Activated CD4-positive, alpha-beta memory T cell treated with anti-CD3 and anti-CD28 coated beads for 36 hours (primary cell): ENCODE measurements around the gene MBNL1. TPM values are rescaled to one million over a fixed set of nuclear protein-coding genes. Genes with fewer than 3 reads are reported as not detected.

Experiments
- CTCF ChIA-PET: fragments of 350-600 bp; sonication (Branson Sonifier 250); formaldehyde crosslinking; loops from one replicate; lab custom pipeline; 2021; ENCODE audit warnings: antibody characterized with exemption, inconsistent platforms; lab: Charles Lee
- POLR2A ChIA-PET: fragments of 350-600 bp; sonication (Branson Sonifier 250); formaldehyde crosslinking; loops from one replicate; lab custom pipeline; 2021; ENCODE audit warnings: antibody characterized with exemption; lab: Charles Lee
- DNase-seq: peaks from one replicate; pipeline ENCODE4 v3.0.0-alpha.2; 2020
- H3K27ac Mint-ChIP-seq: one replicate; pipeline ENCODE4 v1.8.0; 2021; ENCODE audit warnings: mixed read lengths
- H3K27me3 Mint-ChIP-seq: one replicate; pipeline ENCODE4 v1.8.0; 2021; ENCODE audit warnings: mixed read lengths
- H3K36me3 Mint-ChIP-seq: one replicate; pipeline ENCODE4 v1.8.0; 2021; ENCODE audit warnings: mixed read lengths
- H3K4me1 Mint-ChIP-seq: one replicate; pipeline ENCODE4 v1.8.0; 2021; ENCODE audit warnings: low read depth, mixed read lengths
- H3K4me3 Mint-ChIP-seq: one replicate; pipeline ENCODE4 v1.8.0; 2021; ENCODE audit warnings: mild to moderate bottlenecking, mixed read lengths
- H3K9me3 Mint-ChIP-seq: one replicate; pipeline ENCODE4 v1.8.0; 2021; ENCODE audit warnings: mixed read lengths
- intact Hi-C: fragments of 100-400 bp; cut with micrococcal nuclease; formaldehyde crosslinking; loops from one replicate; pipeline ENCODE4 v1.15.1; 2023
- total RNA-seq, 2 experiments: library from RNA; stranded (reverse); gene quantifications; one replicate each; pipeline ENCODE4 v1.2.3, GENCODE V29; 2021

MBNL1 gene
- total RNA-seq, 2 experiments from 2014 or later: 290 to 302 TPM

GRCh38 chr3:152461460-152461859, 192.7 kb downstream of the MBNL1 start:
- CTCF ChIA-PET: interaction anchor here (1.0 to 1.7 kb wide), 3 partner anchors 11 to 278 kb away, joined by 3 to 6 read pairs (median 4); no protein-coding TSS in a partner anchor
- no peaks in the 10 kb centered on the region for H3K27me3 Mint-ChIP-seq
- H3K27ac Mint-ChIP-seq: peak overlapping the region; percentile 71
- DNase-seq: no peak
- intact Hi-C loops: no loop called here
- peaks cover 34% of the 10 kb centered on the region for H3K36me3 Mint-ChIP-seq
- H3K4me1 Mint-ChIP-seq: peaks cover 24% of the 10 kb centered on the region
- POLR2A ChIA-PET: no interaction called here
- H3K4me3 Mint-ChIP-seq: no peak overlapping the region
- no peaks in the 10 kb centered on the region for H3K9me3 Mint-ChIP-seq

GRCh38 chr3:152466784-152467183, 198.1 kb downstream of the MBNL1 start:
- POLR2A ChIA-PET: no interaction called here
- no peak overlapping the region for H3K4me3 Mint-ChIP-seq
- intact Hi-C loops: no loop called here

DNA sequence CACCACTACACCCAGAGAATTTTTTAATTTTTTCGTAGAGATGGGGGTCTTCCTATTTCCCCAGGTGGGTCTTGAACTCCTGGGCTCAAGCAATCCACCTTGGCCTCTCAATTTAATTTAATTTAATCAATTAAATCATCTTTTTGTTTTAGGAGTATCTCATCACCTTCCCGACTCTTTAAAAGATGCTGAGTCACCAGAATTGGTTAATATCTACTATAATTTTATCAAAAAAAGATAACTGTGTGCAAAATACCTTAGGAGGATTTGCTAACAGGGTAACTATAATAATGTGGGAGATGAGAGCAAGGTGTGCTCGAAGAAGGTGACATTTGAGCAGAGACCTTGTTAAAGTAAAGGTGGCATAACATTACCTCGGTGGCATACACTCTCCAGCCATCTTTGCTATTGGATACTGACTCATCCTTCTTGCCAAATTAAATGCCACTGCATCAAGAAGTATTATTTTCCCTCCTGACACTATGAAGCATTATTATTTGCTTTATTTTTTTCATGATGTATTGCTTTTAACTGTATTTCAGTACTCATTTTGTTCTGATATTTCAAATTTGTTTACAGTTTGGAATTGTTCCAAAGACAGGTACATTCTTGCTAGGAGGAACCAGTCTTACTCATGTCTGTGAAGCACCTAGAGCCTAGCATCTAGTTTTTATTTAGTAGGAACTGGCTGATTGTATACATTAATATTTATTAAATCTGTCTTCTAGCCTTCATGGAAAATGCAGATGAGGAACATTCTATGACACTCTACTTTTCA, 200.7 kb downstream of the MBNL1 start:
- ChIA-PET CTCF (no interaction called here), POLR2A (no interaction called here)
- Mint-ChIP-seq H3K4me1 (peaks cover 16% of the 10 kb centered on the region), H3K36me3 (peaks cover 7% of the 10 kb centered on the region), H3K4me3 (no peak overlapping the region), H3K27ac (no peak overlapping the region), H3K27me3 (no peaks in the 10 kb centered on the region), H3K9me3 (no peaks in the 10 kb centered on the region)
- intact Hi-C loops: no loop called here
- no peak for DNase-seq

More at GRCh38 chr3:152466784-152467183, 198.1 kb downstream of the MBNL1 start:
- no peak for DNase-seq
- Mint-ChIP-seq H3K27me3 (no peaks in the 10 kb centered on the region), H3K27ac (peak overlapping the region; percentile 45), H3K4me1 (peaks cover 8% of the 10 kb centered on the region), H3K36me3 (peaks cover 17% of the 10 kb centered on the region), H3K9me3 (no peaks in the 10 kb centered on the region)
- CTCF ChIA-PET: interaction anchor here (0.8 to 1.6 kb wide), 7 partner anchors 9 to 428 kb away, joined by 3 to 6 read pairs (median 4); no protein-coding TSS in a partner anchor

- Mint-ChIP-seq H3K27ac (no peak overlapping the region), H3K4me1 (peaks cover 16% of the 10 kb centered on the region), H3K36me3 (peaks cover 4% of the 10 kb centered on the region), H3K4me3 (no peak overlapping the region), H3K27me3 (no peaks in the 10 kb centered on the region), H3K9me3 (no peaks in the 10 kb centered on the region)
- ChIA-PET CTCF (no interaction called here), POLR2A (no interaction called here)
- DNase-seq: no peak
- intact Hi-C loops: no loop called here
These were observed 201.4 kb downstream of the MBNL1 start for GRCh38 chr3:152470095-152470494.

DNA sequence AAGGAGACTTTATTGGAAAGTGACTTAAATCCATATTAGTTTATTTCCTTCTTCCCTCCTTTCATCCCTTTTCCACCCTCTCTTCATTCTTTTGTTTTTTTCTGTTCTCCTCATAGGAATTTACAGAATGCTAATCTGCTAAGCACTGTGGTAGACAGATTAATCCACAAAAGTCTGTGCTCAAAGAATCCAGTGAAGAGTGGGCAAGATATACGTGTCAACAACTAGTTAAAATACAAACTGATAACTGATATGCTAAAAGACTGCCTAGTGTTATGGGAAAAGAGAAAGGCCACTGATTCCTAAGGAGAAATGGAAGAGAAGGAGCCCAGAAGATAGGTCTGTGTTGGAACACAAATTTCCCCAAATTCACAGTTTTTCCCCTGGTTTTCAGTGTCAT, 202.2 kb downstream of the MBNL1 start:
- Mint-ChIP-seq H3K9me3 (no peaks in the 10 kb centered on the region), H3K27ac (peak overlapping the region; percentile 38), H3K36me3 (peaks cover 4% of the 10 kb centered on the region), H3K4me1 (peaks cover 16% of the 10 kb centered on the region), H3K27me3 (no peaks in the 10 kb centered on the region), H3K4me3 (no peak overlapping the region)
- no peak for DNase-seq
- ChIA-PET CTCF (no interaction called here), POLR2A (no interaction called here)
- intact Hi-C loops: no loop called here

DNA sequence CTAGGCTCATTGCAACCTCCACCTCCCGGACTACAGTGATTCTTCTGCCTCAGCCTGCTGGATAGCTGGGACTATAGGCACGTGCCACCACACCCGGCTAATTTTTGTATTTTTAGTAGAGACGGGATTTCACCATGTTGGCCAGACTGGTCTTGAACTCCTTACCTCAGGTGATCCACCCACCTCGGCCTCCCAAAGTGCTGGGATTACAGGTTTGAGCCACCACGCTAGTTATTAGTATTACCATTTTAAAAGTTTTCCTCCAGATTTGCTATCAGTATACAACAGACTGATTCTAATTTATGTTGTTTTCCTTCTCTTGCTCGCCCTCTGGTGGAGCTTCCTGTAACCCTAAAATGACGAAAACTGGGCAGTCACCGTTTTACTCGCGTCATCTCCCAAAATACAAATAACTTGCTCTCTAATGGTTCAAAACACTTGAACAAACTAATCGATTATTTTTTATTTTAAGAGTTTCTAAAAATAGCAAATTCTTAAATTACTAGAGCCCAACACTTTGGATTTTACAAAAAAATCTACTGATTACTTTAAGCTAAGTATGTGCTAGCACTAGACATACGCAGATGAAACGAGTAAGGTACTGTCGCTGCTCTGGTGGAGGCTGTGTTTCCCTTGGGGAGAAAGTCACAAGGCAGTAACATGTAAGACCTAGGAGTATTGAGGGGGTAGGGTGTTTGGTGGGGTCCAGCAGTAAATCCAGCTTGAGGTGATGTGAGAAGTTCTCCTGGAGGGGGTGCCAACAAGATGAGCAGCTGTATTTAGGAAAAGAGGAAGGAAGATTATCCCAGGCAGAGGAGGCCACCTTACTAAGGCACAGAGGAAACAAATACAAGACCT, 203.3 kb downstream of the MBNL1 start:
- Mint-ChIP-seq H3K27me3 (no peaks in the 10 kb centered on the region), H3K36me3 (peaks cover under 1% of the 10 kb centered on the region), H3K27ac (peak overlapping the region; percentile 39), H3K4me3 (peak overlapping the region; percentile 39), H3K9me3 (no peaks in the 10 kb centered on the region), H3K4me1 (peaks cover 13% of the 10 kb centered on the region)
- intact Hi-C loops: loop anchor here (1.0 kb wide), 2 partner anchors 289 to 400 kb away; no protein-coding TSS in a partner anchor
- CTCF ChIA-PET: interaction anchor here (0.7 to 2.7 kb wide), 38 partner anchors 8 to 834 kb away, joined by 3 to 25 read pairs (median 4); no protein-coding TSS in a partner anchor
- DNase-seq: peak; percentile 80
- POLR2A ChIA-PET: interaction anchor here (1.2 kb wide), 1 partner anchor 14 kb away, joined by 4 read pairs; no protein-coding TSS in a partner anchor

GRCh38 chr3:152472672-152472954, 203.9 kb downstream of the MBNL1 start:
- H3K9me3 Mint-ChIP-seq: no peaks in the 10 kb centered on the region
- intact Hi-C loops: loop anchor here (1.0 kb wide), 2 partner anchors 289 to 400 kb away; no protein-coding TSS in a partner anchor
- no peaks in the 10 kb centered on the region for H3K27me3 Mint-ChIP-seq
- peaks cover 12% of the 10 kb centered on the region for H3K4me1 Mint-ChIP-seq
- H3K4me3 Mint-ChIP-seq: peak overlapping the region; percentile 39
- ChIA-PET POLR2A (interaction anchor here (1.2 kb wide), 1 partner anchor 14 kb away, joined by 4 read pairs; no protein-coding TSS in a partner anchor), CTCF (interaction anchor here (0.7 to 2.7 kb wide), 32 partner anchors 9 to 834 kb away, joined by 3 to 25 read pairs (median 4); no protein-coding TSS in a partner anchor)
- no peaks in the 10 kb centered on the region for H3K36me3 Mint-ChIP-seq
- no peak for DNase-seq
- peak overlapping the region; percentile 39 for H3K27ac Mint-ChIP-seq

DNA sequence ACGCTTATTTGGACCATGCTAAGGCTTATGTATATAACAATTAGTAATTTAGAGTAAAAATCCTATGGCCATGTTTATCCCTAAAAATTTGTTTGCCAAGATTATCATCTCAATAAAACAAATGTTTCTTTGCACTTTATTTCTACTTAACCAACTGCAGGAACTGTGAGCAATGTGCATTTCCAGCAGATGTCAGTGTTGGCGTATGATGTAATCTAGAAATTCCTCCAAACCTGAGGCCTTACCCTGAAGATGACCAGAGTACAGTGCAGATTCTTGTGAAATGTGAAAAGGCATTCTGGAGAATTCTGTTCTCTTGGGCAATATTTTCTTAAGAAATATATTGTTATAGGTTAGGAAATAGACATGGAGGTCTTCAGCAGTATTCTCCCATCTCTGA, 205.9 kb downstream of the MBNL1 start:
- H3K36me3 Mint-ChIP-seq: no peaks in the 10 kb centered on the region
- DNase-seq: peak; percentile 24
- intact Hi-C loops: loop anchor here (1.0 kb wide), 2 partner anchors 50 to 100 kb away; no protein-coding TSS in a partner anchor
- peaks cover 12% of the 10 kb centered on the region for H3K4me1 Mint-ChIP-seq
- ChIA-PET CTCF (interaction anchor here (0.6 to 1.0 kb wide), 2 partner anchors 98 to 100 kb away, joined by 3 to 6 read pairs; no protein-coding TSS in a partner anchor), POLR2A (no interaction called here)
- H3K27ac Mint-ChIP-seq: no peak overlapping the region
- no peaks in the 10 kb centered on the region for H3K9me3 Mint-ChIP-seq
- no peaks in the 10 kb centered on the region for H3K27me3 Mint-ChIP-seq
- no peak overlapping the region for H3K4me3 Mint-ChIP-seq

DNA sequence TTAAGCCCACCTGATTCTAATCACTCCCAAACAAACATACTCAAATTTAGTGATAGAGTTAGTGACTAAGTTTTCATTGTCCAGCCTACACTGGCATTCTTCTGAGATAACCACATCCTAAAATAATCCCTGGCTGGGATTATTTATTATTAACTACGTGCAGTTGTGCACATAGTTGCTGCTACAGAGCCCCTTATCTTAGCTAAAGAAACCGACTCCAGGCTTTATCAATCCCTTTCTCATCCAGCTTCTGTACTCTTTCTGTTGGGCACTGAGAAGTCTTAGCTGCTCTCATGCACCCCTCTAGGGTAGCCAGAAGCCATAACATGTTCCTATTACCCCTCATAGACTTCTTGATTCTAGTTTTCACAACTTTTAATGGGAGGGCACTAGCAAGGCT, 208.7 kb downstream of the MBNL1 start:
- Mint-ChIP-seq H3K27me3 (peaks cover 1% of the 10 kb centered on the region), H3K36me3 (peaks cover 3% of the 10 kb centered on the region), H3K27ac (no peak overlapping the region), H3K9me3 (peaks cover 11% of the 10 kb centered on the region), H3K4me1 (peaks cover 4% of the 10 kb centered on the region), H3K4me3 (no peak overlapping the region)
- DNase-seq: no peak
- CTCF ChIA-PET: interaction anchor here (1.0 to 1.8 kb wide), 2 partner anchors 97 to 451 kb away, joined by 3 to 4 read pairs; no protein-coding TSS in a partner anchor
- intact Hi-C loops: no loop called here
- POLR2A ChIA-PET: no interaction called here

DNA sequence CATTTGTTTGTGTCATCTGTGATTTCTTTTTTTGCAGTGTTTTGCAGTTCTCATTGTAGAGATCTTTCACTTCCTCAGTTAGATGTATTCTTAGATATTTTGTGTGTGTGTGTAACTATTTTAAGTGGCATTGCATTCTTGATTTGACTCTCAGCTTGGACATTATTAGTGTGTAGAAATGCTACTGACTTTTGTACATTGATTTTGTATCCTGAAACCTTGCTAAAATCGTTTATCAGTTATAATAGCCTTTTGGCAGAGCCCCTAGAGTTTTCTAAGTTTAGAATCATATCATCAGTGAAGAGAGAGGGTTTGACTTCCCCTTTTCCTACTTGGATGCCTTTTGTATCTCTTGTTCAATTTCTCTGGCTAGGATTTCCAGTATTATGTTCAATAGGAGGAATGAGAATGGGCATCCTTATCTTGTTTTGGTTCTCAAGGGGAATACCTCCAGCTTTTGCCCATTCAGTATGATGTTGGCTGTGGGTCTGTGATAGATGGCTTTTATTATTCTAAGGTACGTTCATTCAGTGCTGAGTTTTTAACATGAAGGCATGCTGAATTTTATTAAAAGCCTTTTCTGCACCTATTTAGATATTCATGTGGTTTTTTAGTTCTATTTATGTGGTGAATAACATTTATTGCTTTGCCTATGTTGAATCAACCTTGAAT, 211.7 kb downstream of the MBNL1 start:
- Mint-ChIP-seq H3K9me3 (peaks cover 20% of the 10 kb centered on the region), H3K4me1 (no peaks in the 10 kb centered on the region), H3K4me3 (no peak overlapping the region), H3K36me3 (peaks cover 12% of the 10 kb centered on the region), H3K27ac (no peak overlapping the region), H3K27me3 (peaks cover 4% of the 10 kb centered on the region)
- no peak for DNase-seq
- POLR2A ChIA-PET: no interaction called here
- CTCF ChIA-PET: no interaction called here
- intact Hi-C loops: no loop called here

GRCh38 chr3:152486364-152486763, 217.6 kb downstream of the MBNL1 start:
- intact Hi-C loops: no loop called here
- ChIA-PET POLR2A (no interaction called here), CTCF (interaction anchor here (0.9 kb wide), 2 partner anchors 14 to 43 kb away, joined by 3 read pairs; no protein-coding TSS in a partner anchor)
- H3K4me3 Mint-ChIP-seq: no peak overlapping the region
- peaks cover 18% of the 10 kb centered on the region for H3K9me3 Mint-ChIP-seq
- H3K4me1 Mint-ChIP-seq: no peaks in the 10 kb centered on the region
- peaks cover 6% of the 10 kb centered on the region for H3K27me3 Mint-ChIP-seq
- no peak overlapping the region for H3K27ac Mint-ChIP-seq
- no peak for DNase-seq
- peaks cover 14% of the 10 kb centered on the region for H3K36me3 Mint-ChIP-seq
